Measurements from ENCODE around the gene FANCM. TPM values are rescaled to one million over a fixed set of nuclear protein-coding genes. Genes with fewer than 3 reads are reported as not detected.

The FANCM gene
- total and polyA plus RNA-seq, 9 of the 15 experiments (the other 6 are each of a cell fraction or from before 2014, with no cell fraction given) = 5.1 to 14.4 (median 6.2) TPM

DNA sequence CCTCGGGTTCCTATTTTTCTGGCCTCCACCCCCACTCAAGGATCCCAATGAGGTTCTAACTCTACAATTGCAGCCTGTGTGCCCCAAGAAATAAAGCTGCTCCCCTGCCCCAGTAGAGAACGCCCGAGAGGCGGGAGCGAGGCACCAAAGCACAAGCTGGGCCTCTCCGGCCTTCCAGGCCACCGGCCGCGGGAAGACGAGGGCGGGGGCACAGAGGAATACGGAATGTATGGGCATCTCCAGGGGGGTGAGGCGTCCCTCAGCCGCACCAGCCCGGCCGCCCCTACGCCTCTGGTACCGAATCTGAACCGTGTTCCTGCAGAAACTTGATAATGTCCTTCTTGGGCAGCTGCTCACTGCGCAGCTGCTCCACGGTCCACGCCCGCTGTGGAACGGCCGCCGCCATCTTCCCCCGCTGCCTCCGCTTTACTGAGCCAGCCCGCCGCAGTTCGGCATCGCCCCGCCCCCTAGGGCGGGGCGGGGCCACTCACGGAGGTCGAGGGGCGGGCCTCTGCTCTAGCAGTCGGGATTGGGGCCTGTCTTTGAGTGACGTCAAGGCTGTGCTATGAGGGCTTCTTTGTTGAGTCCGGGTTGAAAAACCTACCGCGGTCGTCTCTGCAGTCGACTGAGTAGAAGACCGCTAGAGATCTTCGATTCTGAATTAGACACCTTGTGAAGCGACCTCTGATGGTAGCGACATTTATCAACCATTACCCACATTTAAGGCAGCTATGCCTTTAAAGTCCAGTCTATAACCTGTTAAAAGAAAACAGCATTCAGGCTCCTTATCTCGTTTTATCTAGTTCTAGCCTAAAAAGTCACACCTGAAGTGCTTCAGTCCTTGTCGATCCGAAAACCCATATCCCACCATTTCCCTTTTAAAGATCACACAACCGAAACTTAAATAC lies 1.4 kb upstream of the FANCM start, which contains the start of gene FKBP3 (continued):
- TF ChIP-seq ETS2 (tag; IDR thresholded peaks at IDR 0.05; ENCODE audit: borderline replicate concordance, poor library complexity, severe bottlenecking) (no peak), CLOCK (CRISPR knock-in tag; IDR thresholded peaks at IDR 0.05; ENCODE audit: borderline replicate concordance) (no peak), ZBTB2 (IDR thresholded peaks at IDR 0.05) (no peak), ZNF165 (CRISPR knock-in tag; IDR thresholded peaks at IDR 0.05; ENCODE audit: borderline replicate concordance) (no peak), DDX20 (tag; IDR thresholded peaks at IDR 0.05; ENCODE audit: low read depth) (no peak), EP300 (IDR thresholded peaks at IDR 0.05; ENCODE audit: low read length) (no peak), MXI1 (IDR thresholded peaks at IDR 0.05; ENCODE audit: low read depth, low read length) (no peak), ZNF24 (IDR thresholded peaks at IDR 0.05) (no peak), ZC3H11A (IDR thresholded peaks at IDR 0.05; ENCODE audit: low read depth, low read length) (no peak), ZNF311 (CRISPR knock-in tag; IDR thresholded peaks at IDR 0.05) (no peak), NFXL1 (CRISPR knock-in tag; IDR thresholded peaks at IDR 0.05) (no peak), PTBP1 (IDR thresholded peaks at IDR 0.05; ENCODE audit: low read depth, low read length) (no peak), EHMT2 (IDR thresholded peaks at IDR 0.05) (no peak), GTF2B (IDR thresholded peaks at IDR 0.05; ENCODE audit: extremely low read depth, insufficient read length) (no peak), OTX1 (CRISPR knock-in tag; IDR thresholded peaks at IDR 0.05) (no peak), MEF2D (tag; conservative IDR thresholded peaks at IDR 0.05; ENCODE audit: low read depth) (no peak), ASH1L (IDR thresholded peaks at IDR 0.05; ENCODE audit: borderline replicate concordance, low read depth, partially characterized antibody) (peak; percentile 71), BRD4 (IDR thresholded peaks at IDR 0.05) (no peak)
- TF ChIP-seq, protein P1, sequence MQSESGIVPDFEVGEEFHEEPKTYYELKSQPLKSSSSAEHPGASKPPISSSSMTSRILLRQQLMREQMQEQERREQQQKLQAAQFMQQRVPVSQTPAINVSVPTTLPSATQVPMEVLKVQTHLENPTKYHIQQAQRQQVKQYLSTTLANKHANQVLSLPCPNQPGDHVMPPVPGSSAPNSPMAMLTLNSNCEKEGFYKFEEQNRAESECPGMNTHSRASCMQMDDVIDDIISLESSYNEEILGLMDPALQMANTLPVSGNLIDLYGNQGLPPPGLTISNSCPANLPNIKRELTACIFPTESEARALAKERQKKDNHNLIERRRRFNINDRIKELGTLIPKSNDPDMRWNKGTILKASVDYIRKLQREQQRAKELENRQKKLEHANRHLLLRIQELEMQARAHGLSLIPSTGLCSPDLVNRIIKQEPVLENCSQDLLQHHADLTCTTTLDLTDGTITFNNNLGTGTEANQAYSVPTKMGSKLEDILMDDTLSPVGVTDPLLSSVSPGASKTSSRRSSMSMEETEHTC (IDR thresholded peaks at IDR 0.05) = no peak
